SK-N-SH treated with all-trans-retinoic acid at 6 μM for 48 hours (cell line): ENCODE data around the gene P3H3.
A peak's percentile ranks its signal among the peaks of the same experiment; 100 is the strongest.

Experiments used
- ATAC-seq: fragments of 200-7000 bp; cut with Tn5 transposase; 3 replicates; pipeline ENCODE4 v1.9.1; 2020; ENCODE audit warnings: mild to moderate bottlenecking, moderate library complexity
- ARNTL ChIP-seq: fragments of 450-650 bp; formaldehyde crosslinking; IDR thresholded peaks from 2 replicates; pipeline ENCODE4 v1.5.0; 2020; ENCODE audit warnings: low read depth, mild to moderate bottlenecking, moderate library complexity, borderline replicate concordance
- BACH2 ChIP-seq: fragments of 250-450 bp; sonication (Bioruptor Pico); IDR thresholded peaks from 2 replicates; pipeline ENCODE4 v1.9.0; 2021; ENCODE audit warnings: mild to moderate bottlenecking, borderline replicate concordance
- CREB5 ChIP-seq: fragments of 250-450 bp; sonication (Bioruptor Pico); IDR thresholded peaks from 2 replicates; pipeline ENCODE4 v1.5.1; 2020; ENCODE audit warnings: low read depth, mild to moderate bottlenecking, moderate library complexity
- CSDC2 ChIP-seq: fragments of 250-450 bp; sonication (Bioruptor Pico); IDR thresholded peaks from 2 replicates; pipeline ENCODE4 v1.5.0; 2020; ENCODE audit warnings: mild to moderate bottlenecking, moderate library complexity
- CSRNP3 ChIP-seq: fragments of 250-450 bp; sonication (Bioruptor Pico); IDR thresholded peaks from 2 replicates; pipeline ENCODE4 v1.5.1; 2021; ENCODE audit warnings: mild to moderate bottlenecking, moderate library complexity
- ESRRG ChIP-seq: fragments of 250-450 bp; sonication (Bioruptor Pico); IDR thresholded peaks from 2 replicates; pipeline ENCODE4 v1.6.1; 2021; ENCODE audit warnings: mild to moderate bottlenecking
- GLIS3 ChIP-seq: fragments of 250-450 bp; sonication (Bioruptor Pico); IDR thresholded peaks from 2 replicates; pipeline ENCODE4 v1.5.0; 2020; ENCODE audit warnings: mild to moderate bottlenecking, moderate library complexity
- OSR1 ChIP-seq: fragments of 250-450 bp; sonication (Bioruptor Pico); IDR thresholded peaks from 2 replicates; pipeline ENCODE4 v1.8.0; 2022; ENCODE audit warnings: moderate library complexity, mild to moderate bottlenecking, inconsistent platforms
- PATZ1 ChIP-seq: fragments of 250-450 bp; sonication (Bioruptor Pico); IDR thresholded peaks from 2 replicates; pipeline ENCODE4 v1.8.0; 2020; ENCODE audit warnings: mild to moderate bottlenecking, moderate library complexity, borderline replicate concordance
- POU6F1 ChIP-seq: fragments of 250-450 bp; sonication (Bioruptor Pico); IDR thresholded peaks from 2 replicates; pipeline ENCODE4 v1.8.0; 2021; ENCODE audit warnings: low read depth, mild to moderate bottlenecking, moderate library complexity, borderline replicate concordance
- PPARA ChIP-seq: fragments of 250-450 bp; sonication (Bioruptor Pico); IDR thresholded peaks from 2 replicates; pipeline ENCODE4 v1.5.0; 2020; ENCODE audit warnings: mild to moderate bottlenecking, borderline replicate concordance
- RARB ChIP-seq: fragments of 250-450 bp; sonication (Bioruptor Pico); IDR thresholded peaks from 2 replicates; pipeline ENCODE4 v1.8.0; 2021; ENCODE audit warnings: mild to moderate bottlenecking, moderate library complexity
- SNAI2 ChIP-seq: fragments of 250-450 bp; sonication (Bioruptor Pico); IDR thresholded peaks from 2 replicates; pipeline ENCODE4 v1.5.0; 2020; ENCODE audit warnings: mild to moderate bottlenecking, moderate library complexity
- TCF4 ChIP-seq: fragments of 250-450 bp; sonication (Bioruptor Pico); IDR thresholded peaks from 2 replicates; pipeline ENCODE4 v1.8.0; 2021; ENCODE audit warnings: mild to moderate bottlenecking, moderate library complexity, borderline replicate concordance
- TOX ChIP-seq: fragments of 250-450 bp; sonication (Bioruptor Pico); IDR thresholded peaks from 2 replicates; pipeline ENCODE4 v1.8.0; 2021; ENCODE audit warnings: mild to moderate bottlenecking, moderate library complexity, borderline replicate concordance
- ZC3H10 ChIP-seq: fragments of 250-450 bp; sonication (Bioruptor Pico); IDR thresholded peaks from 2 replicates; pipeline ENCODE4 v1.5.1; 2021; ENCODE audit warnings: mild to moderate bottlenecking, moderate library complexity
- ZFP3 ChIP-seq: fragments of 250-450 bp; sonication (Bioruptor Pico); IDR thresholded peaks from 2 replicates; pipeline ENCODE4 v1.5.0; 2020; ENCODE audit warnings: mild to moderate bottlenecking, moderate library complexity
- ZFP30 ChIP-seq: fragments of 450-650 bp; formaldehyde crosslinking; IDR thresholded peaks from 2 replicates; pipeline ENCODE4 v1.5.0; 2022; ENCODE audit warnings: mild to moderate bottlenecking, moderate library complexity
- ZNF565 ChIP-seq: fragments of 450-650 bp; formaldehyde crosslinking; conservative IDR thresholded peaks from 2 replicates; pipeline ENCODE4 v1.5.0; 2020; ENCODE audit warnings: low read depth, mild to moderate bottlenecking, moderate library complexity
- ZNF70 ChIP-seq: fragments of 450-650 bp; formaldehyde crosslinking; IDR thresholded peaks from 2 replicates; pipeline ENCODE4 v1.5.0; 2020; ENCODE audit warnings: mild to moderate bottlenecking, moderate library complexity
- ZNF8 ChIP-seq: fragments of 450-650 bp; formaldehyde crosslinking; IDR thresholded peaks from 2 replicates; pipeline ENCODE4 v1.5.0; 2020; ENCODE audit warnings: mild to moderate bottlenecking, moderate library complexity

Gene P3H3

GRCh38 chr12:6826125-6826733 lies 2.0 kb upstream of the P3H3 start:
- ATAC-seq: no peak
- TF ChIP-seq SNAI2 (no peak), CSRNP3 (CRISPR knock-in tag) (no peak), ZNF70 (CRISPR knock-in tag) (no peak), ARNTL (CRISPR knock-in tag) (no peak), POU6F1 (CRISPR knock-in tag) (no peak), TOX (CRISPR knock-in tag) (no peak), ZFP30 (CRISPR knock-in tag) (no peak), TCF4 (CRISPR knock-in tag) (no peak), ESRRG (no peak), OSR1 (CRISPR knock-in tag) (no peak), RARB (CRISPR knock-in tag) (no peak)

- TF ChIP-seq BACH2 (CRISPR knock-in tag) (no peak), PPARA (CRISPR knock-in tag) (no peak), POU6F1 (CRISPR knock-in tag) (no peak), TOX (CRISPR knock-in tag) (no peak)
- TF ChIP-seq, all 23 proteins: peak for 0
- ATAC-seq: no peak
Observed at GRCh38 chr12:6826734-6827436, 1.3 kb upstream of the P3H3 start.

- no peak for TF ChIP-seq ESRRG
- no peak for TF ChIP-seq ZFP3 (CRISPR knock-in tag)
- TF ChIP-seq TOX (CRISPR knock-in tag): no peak
- TF ChIP-seq PPARA (CRISPR knock-in tag): no peak
- no peak for TF ChIP-seq ZNF8 (CRISPR knock-in tag)
- no peak for TF ChIP-seq OSR1 (CRISPR knock-in tag)
- TF ChIP-seq ZFP30 (CRISPR knock-in tag): no peak
- no peak for TF ChIP-seq ZNF565 (CRISPR knock-in tag)
- TF ChIP-seq CSRNP3 (CRISPR knock-in tag): no peak
- TF ChIP-seq CSDC2 (CRISPR knock-in tag): no peak
- TF ChIP-seq TCF4 (CRISPR knock-in tag): no peak
- no peak for TF ChIP-seq ZNF70 (CRISPR knock-in tag)
- TF ChIP-seq ARNTL (CRISPR knock-in tag): no peak
- no peak for TF ChIP-seq PATZ1 (CRISPR knock-in tag)
- TF ChIP-seq CREB5: no peak
- no peak for TF ChIP-seq POU6F1 (CRISPR knock-in tag)
- TF ChIP-seq ZC3H10 (CRISPR knock-in tag): no peak
- no peak for TF ChIP-seq BACH2 (CRISPR knock-in tag)
- TF ChIP-seq GLIS3 (CRISPR knock-in tag): no peak
- TF ChIP-seq RARB (CRISPR knock-in tag): no peak
- peak; percentile 68 for ATAC-seq
Observed at GRCh38 chr12:6827437-6827911, 733 bp upstream of the P3H3 start.
